HT1080 (cell line): ENCODE results near the gene HOGA1. TPM values are rescaled to one million over a fixed set of nuclear protein-coding genes. Genes with fewer than 3 reads are reported as not detected.
A peak's percentile ranks its signal among the peaks of the same experiment; 100 is the strongest.
"Not testable (repeated sequence)": the region's sequence is repeated elsewhere in the genome, so short reads cannot be mapped to it uniquely, and the experiment has no call there.

Experiments
- DNase-seq: peaks from one replicate; pipeline ENCODE4 v3.0.0-alpha.2; 2015; ENCODE audit warnings: low read depth
- total RNA-seq: library from RNA; depleted of rRNA; stranded (reverse); fragments of >200 nt; shearing (Covaris generic); gene quantifications from 2 replicates; pipeline ENCODE4 v1.2.3, GENCODE V29; 2014; rRNA removed

HOGA1 gene
- total RNA-seq, 1 experiment from 2014 or later, result 0.53 TPM

DNA sequence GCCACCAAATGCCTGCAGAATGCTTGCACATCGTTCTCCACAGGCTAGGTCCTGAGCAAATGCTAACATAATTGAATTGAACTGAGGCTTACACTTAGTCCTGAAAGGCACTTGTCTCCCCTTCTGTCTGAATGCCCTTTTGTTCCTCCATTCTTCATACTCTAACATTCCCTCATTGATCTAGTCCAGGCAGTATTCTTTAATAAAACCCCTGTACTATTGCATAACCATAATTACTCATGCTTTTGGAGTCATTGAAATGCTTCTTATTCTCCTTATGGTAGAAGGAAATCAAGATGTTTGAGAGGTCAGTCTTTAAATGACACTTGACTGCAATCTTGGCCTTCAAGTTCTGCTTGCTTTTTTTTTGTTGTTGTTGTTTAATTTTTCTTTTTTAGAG, 63.4 kb downstream of the HOGA1 start:
- DNase-seq, result peak; percentile 73

DNA sequence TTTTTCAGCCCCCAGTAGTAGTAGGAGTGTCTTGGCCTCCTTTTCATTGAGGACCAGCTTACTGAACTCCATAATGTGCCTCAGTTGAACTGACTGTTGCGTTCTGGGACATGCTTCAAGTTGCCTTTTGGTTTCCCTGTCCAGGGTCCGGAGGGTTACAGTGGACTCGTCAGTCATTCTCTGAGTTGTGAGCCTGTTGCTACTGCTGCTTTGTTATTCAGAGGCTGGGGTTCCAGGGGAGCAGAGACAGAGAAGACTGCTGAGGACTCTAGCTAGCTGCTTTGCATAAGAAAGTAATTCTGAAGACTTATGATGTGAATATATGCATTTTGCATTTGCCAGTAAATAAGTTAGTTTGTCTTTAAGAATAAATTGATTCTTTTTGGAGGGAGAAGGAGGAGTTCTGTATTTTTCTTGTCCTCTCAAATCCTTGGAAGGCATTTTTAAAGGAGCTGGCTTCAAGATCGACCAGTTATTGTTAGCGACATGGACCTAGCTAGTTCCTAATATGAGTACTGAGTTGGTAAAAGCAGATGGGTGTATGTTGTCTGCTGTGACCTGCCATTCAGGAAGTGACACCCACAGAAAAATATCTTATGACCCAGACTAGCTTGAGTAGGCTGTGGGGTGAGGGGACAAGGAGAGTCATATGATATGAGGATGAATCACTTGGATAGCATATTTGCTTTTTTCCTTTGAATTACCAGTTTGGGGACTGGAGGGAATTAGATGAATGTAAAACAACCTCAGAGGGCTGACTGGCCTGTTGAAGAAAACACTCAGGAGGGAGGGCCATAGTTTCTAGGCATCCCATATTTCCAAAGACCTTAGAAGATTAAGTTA, 64.6 kb downstream of the HOGA1 start:
- DNase-seq, result peak; percentile 98

DNA sequence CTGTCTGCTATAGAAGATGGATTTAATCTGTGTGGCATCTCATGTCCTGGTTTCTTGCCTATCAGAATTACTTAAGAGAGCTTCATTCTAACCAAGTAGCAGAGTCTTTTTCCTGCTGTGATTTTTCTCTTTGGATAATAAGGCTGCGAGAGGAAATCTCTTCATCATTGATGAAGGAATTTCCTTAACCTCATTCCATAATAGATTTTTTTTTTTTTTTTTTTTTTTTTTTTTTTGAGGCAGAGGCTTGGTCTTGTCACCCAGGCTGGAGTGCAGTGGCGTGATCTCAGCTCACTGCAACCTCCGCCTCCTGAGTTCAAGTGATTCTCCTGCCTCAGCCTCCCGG, 65.2 kb downstream of the HOGA1 start:
- not testable (repeated sequence) for DNase-seq

DNA sequence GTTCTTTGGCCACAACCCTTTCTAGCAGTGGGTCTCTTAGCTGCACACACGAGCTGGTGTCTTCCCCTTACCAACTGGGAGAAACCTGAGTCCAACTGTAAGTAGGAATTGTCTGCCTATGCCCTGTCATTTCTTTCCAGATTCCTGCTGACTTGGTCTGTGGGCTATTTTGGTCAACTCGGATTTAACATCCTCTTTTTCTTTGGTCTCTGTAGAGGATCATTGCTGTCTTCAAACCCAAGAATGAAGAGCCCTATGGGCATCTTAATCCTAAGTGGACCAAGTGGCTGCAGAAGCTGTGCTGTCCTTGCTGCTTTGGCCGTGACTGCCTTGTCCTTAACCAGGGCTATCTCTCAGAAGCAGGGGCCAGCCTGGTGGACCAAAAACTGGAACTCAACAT, 66.5 kb downstream of the HOGA1 start:
- no peak for DNase-seq

DNA sequence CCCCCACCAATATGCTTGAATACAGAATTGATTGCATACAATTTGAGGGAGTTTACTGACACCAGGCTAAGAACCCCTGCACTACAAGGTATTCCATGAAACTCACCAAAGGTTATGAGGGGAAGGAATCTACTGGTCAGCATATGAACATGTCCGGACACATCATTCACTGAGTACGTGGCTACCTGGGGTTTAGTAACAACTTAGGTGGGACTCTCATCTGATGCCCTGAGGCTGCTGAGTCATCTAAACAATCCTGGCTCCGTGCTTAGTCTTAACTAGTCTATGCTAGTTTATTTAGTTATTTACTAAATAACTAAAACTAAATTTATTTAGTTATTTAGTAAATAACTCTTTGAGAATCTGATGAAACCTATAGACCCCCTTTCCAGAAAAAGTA, 67.6 kb downstream of the HOGA1 start:
- DNase-seq, result no peak

DNA sequence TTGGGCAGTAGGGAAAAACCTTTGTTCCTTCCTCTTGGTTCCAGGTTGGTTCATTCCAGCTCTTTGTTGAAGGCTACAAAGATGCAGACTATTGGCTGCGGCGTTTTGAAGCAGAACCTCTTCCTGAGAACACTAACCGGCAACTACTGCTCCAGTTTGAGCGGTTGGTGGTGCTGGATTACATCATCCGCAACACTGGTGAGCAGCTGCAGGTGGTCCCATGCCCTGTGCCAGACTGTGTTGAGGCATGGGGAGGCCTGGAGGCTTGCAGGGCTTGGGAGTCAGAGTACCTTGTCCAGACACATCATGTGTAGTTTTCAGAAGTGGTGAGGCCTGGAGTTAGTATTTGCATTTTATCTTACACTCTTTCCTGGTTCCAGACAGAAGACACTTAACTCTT, 72.6 kb downstream of the HOGA1 start:
- DNase-seq, result no peak

DNA sequence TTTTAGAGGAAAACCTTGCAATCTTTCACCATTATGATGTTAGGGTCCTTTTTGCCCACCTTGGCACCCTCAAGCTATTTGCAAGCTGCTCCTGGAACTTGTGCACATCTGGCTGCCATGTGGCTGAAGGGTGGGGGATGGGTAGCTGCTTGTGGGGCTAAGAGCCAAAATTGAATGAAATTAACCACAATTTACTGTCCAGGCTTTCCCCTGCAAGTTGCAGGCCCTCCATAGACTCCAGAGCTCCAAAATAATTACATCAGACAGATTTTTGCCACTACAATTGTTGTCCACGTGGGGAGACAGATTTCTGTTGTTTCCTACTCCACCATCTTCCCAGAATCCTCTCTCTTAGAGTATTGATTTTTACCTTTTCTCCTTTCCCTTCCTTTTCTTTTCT, 75.4 kb downstream of the HOGA1 start:
- peak; percentile 27 for DNase-seq

Other genes with a start within 250 kb of the HOGA1 start
- 11.8 and 12.9 TPM in 2 replicates for gene FRAT2, start 249.7 kb upstream of the HOGA1 start, total RNA-seq
- 68.6 and 75.5 TPM in 2 replicates for gene RRP12, start 183.0 kb upstream of the HOGA1 start, total RNA-seq
- 1,002 and 1,071 TPM in 2 replicates for gene PGAM1, start 158.2 kb upstream of the HOGA1 start, total RNA-seq
- 73.4 and 78.3 TPM in 2 replicates for gene EXOSC1, start 138.4 kb upstream of the HOGA1 start, total RNA-seq
- gene ZDHHC16, start 138.2 kb upstream of the HOGA1 start, total RNA-seq, result 70.6 and 82.0 TPM in 2 replicates
- gene MMS19, start 86.0 kb upstream of the HOGA1 start, total RNA-seq, result 129 and 152 TPM in 2 replicates
- 42.1 and 53.0 TPM in 2 replicates for gene UBTD1, start 85.5 kb upstream of the HOGA1 start, total RNA-seq
- not detected in 2 replicates for gene ANKRD2, start 11.6 kb upstream of the HOGA1 start, total RNA-seq
- not detected in 2 replicates for gene C10orf62, start 5.3 kb downstream of the HOGA1 start, total RNA-seq
- gene MORN4, start 49.1 kb downstream of the HOGA1 start, total RNA-seq, result 1.9 and 3.6 TPM in 2 replicates
- gene PI4K2A, start 56.3 kb downstream of the HOGA1 start, total RNA-seq, result 19.8 and 20.5 TPM in 2 replicates
- 27.4 and 34.9 TPM in 2 replicates for gene AVPI1, start 102.9 kb downstream of the HOGA1 start, total RNA-seq
- 40.5 and 48.1 TPM in 2 replicates for gene MARVELD1, start 129.3 kb downstream of the HOGA1 start, total RNA-seq
- gene ZFYVE27, start 152.7 kb downstream of the HOGA1 start, total RNA-seq, result 19.4 and 20.9 TPM in 2 replicates
- not detected in 2 replicates for gene SFRP5, start 187.6 kb downstream of the HOGA1 start, total RNA-seq